ENCODE measurements around the gene CYP3A7.

CYP3A7 gene

GRCh38 chr7:99719996-99720769 lies 14.8 kb downstream of the CYP3A7 start:
- no peak for TF ChIP-seq CTCF (IDR thresholded peaks at IDR 0.05)

- no peak for TF ChIP-seq CTCF (IDR thresholded peaks at IDR 0.05)
These were observed 20.9 kb downstream of the CYP3A7 start for GRCh38 chr7:99713995-99714570.

GRCh38 chr7:99709838-99710578 lies 25.0 kb downstream of the CYP3A7 start:
- TF ChIP-seq CTCF (IDR thresholded peaks at IDR 0.05), result no peak

- TF ChIP-seq CTCF (IDR thresholded peaks at IDR 0.05), result no peak
These were observed 25.7 kb downstream of the CYP3A7 start for GRCh38 chr7:99709260-99709659.

- TF ChIP-seq CTCF (IDR thresholded peaks at IDR 0.05), result no peak
These were observed 27.9 kb downstream of the CYP3A7 start for GRCh38 chr7:99707096-99707495.

GRCh38 chr7:99699946-99700345 lies 35.0 kb downstream of the CYP3A7 start:
- TF ChIP-seq CTCF (IDR thresholded peaks at IDR 0.05), result no peak

GRCh38 chr7:99694912-99695304 lies 40.1 kb downstream of the CYP3A7 start:
- no peak for TF ChIP-seq CTCF (IDR thresholded peaks at IDR 0.05)
